Naive thymus-derived CD4-positive, alpha-beta T cell (primary cell): ENCODE data around the gene FBRSL1. TPM values are rescaled to one million over a fixed set of nuclear protein-coding genes. Genes with fewer than 3 reads are reported as not detected.

Experiments used
- ATAC-seq: fragments of 150-1000 bp; cut with Tn5 transposase; 2 replicates; pipeline ENCODE4 v1.10.0; 2021; ENCODE audit warnings: mild to moderate bottlenecking, moderate library complexity
- CTCF ChIA-PET: fragments of 350-600 bp; sonication (Branson Sonifier 250); formaldehyde crosslinking; loops from one replicate; lab custom pipeline; 2021; ENCODE audit warnings: antibody characterized with exemption; lab: Charles Lee
- POLR2A ChIA-PET: fragments of 350-600 bp; sonication (Branson Sonifier 250); formaldehyde crosslinking; loops from one replicate; lab custom pipeline; 2021; ENCODE audit warnings: antibody characterized with exemption, inconsistent platforms; lab: Charles Lee
- DNase-seq, 9 donors: peaks; one replicate each; pipeline versions ENCODE4 v3.0.0 to v3.0.0-alpha.2; 2020 to 2022; ENCODE audit warnings: mixed read lengths in 1 of 9
- H3K27ac ChIP-seq: one replicate; pipeline ENCODE4 v1.7.0; 2013; ENCODE audit warnings: mild to moderate bottlenecking, low read depth, low read length, moderate library complexity
- H3K27me3 ChIP-seq, 2 donors: one replicate each; pipeline ENCODE4 v1.7.0; 2013; ENCODE audit warnings: low read length in 2 of 2, mild to moderate bottlenecking in 2 of 2, moderate library complexity in 2 of 2; ENCODE audit not compliant: control insufficient read depth in 2 of 2, insufficient read depth in 2 of 2
- H3K36me3 ChIP-seq, 3 experiments: 1 replicate in 2 of 3; 2 replicates in 1 of 3; pipeline ENCODE4 v1.7.0; 2013; ENCODE audit warnings: low read length in 3 of 3, mild to moderate bottlenecking in 3 of 3, moderate library complexity in 1 of 3; ENCODE audit not compliant: insufficient read depth in 3 of 3, control insufficient read depth in 2 of 3
- H3K4me1 ChIP-seq, 2 donors: one replicate each; pipeline ENCODE4 v1.7.0; 2013; ENCODE audit warnings: low read length in 2 of 2, mild to moderate bottlenecking in 2 of 2, moderate library complexity in 1 of 2; ENCODE audit not compliant: control insufficient read depth in 2 of 2, insufficient read depth in 2 of 2
- H3K4me3 ChIP-seq: 2 replicates; pipeline ENCODE4 v1.7.0; 2013; ENCODE audit warnings: mild to moderate bottlenecking, low read length
- H3K9me3 ChIP-seq, 3 experiments: 1 replicate in 2 of 3; 2 replicates in 1 of 3; pipeline ENCODE4 v1.7.0; 2013; ENCODE audit warnings: low read length in 3 of 3; ENCODE audit not compliant: control insufficient read depth in 2 of 3
- H3K27ac Mint-ChIP-seq, 9 donors: one replicate each; pipeline ENCODE4 v1.8.0; 2020 to 2022; ENCODE audit warnings: mixed read lengths in 9 of 9, mild to moderate bottlenecking in 8 of 9, moderate library complexity in 5 of 9, inconsistent platforms in 2 of 9
- H3K27me3 Mint-ChIP-seq, 5 donors: one replicate each; pipeline ENCODE4 v1.8.0; 2021 to 2022; ENCODE audit warnings: mixed read lengths in 5 of 5, mild to moderate bottlenecking in 1 of 5
- H3K36me3 Mint-ChIP-seq, 5 donors: one replicate each; pipeline ENCODE4 v1.8.0; 2020 to 2022; ENCODE audit warnings: mixed read lengths in 5 of 5, mild to moderate bottlenecking in 3 of 5, inconsistent platforms in 1 of 5
- H3K4me1 Mint-ChIP-seq, 7 donors: one replicate each; pipeline ENCODE4 v1.8.0; 2020 to 2022; ENCODE audit warnings: mixed read lengths in 7 of 7, mild to moderate bottlenecking in 3 of 7, inconsistent platforms in 1 of 7
- H3K4me3 Mint-ChIP-seq, 10 donors: one replicate each; pipeline ENCODE4 v1.8.0; 2020 to 2022; ENCODE audit warnings: mild to moderate bottlenecking in 10 of 10, mixed read lengths in 10 of 10, moderate library complexity in 6 of 10, inconsistent platforms in 2 of 10
- H3K9me3 Mint-ChIP-seq, 11 donors: one replicate each; pipeline ENCODE4 v1.8.0; 2020 to 2022; ENCODE audit warnings: mixed read lengths in 11 of 11, mild to moderate bottlenecking in 4 of 11, inconsistent platforms in 1 of 11, moderate library complexity in 1 of 11
- intact Hi-C, 2 donors: fragments of 100-400 bp; cut with micrococcal nuclease; formaldehyde crosslinking; loops; one replicate each; pipeline ENCODE4 v1.15.1; 2023
- polyA plus RNA-seq, 2 donors: library from polyadenylated mRNA; unstranded; fragments of 300-500 nt; fragmentation: Illumina TruSeq; gene quantifications; one replicate each; pipeline ENCODE4 v1.2.3, GENCODE V29; 2021
- total RNA-seq, 6 experiments: library from RNA in 5 of 6; stranded (reverse) in 5 of 6; gene quantifications; 1 replicate in 5 of 6; 2 replicates in 1 of 6; pipeline ENCODE4 v1.2.3 and lab custom pipeline; 2021 to 2026

Gene FBRSL1
- total and polyA plus RNA-seq, 7 experiments from 2014 or later = 0.77 to 105 (median 90.9) TPM

- Histone ChIP-seq H3K4me1 (peaks cover 11 to 28% of the 10 kb centered on the region in 2 donors), H3K27me3 (no peaks in the 10 kb centered on the region), H3K27ac (no peak overlapping the region), H3K36me3 (peaks cover 0 to 10% (median 0%) of the 10 kb centered on the region in 3 experiments), H3K4me3 (no peak overlapping the region), H3K9me3 (no peaks in the 10 kb centered on the region)
- H3K4me1 Mint-ChIP-seq = peaks cover 20 to 70% (median 55%) of the 10 kb centered on the region in 7 donors
- no peak overlapping the region for H3K27ac Mint-ChIP-seq
- ATAC-seq = no peak
- ChIA-PET POLR2A (no interaction called here), CTCF (no interaction called here)
- H3K27me3 Mint-ChIP-seq = no peaks in the 10 kb centered on the region
- no peaks in the 10 kb centered on the region for H3K36me3 Mint-ChIP-seq
- peak overlapping the region in 1 of 10 donors; percentile 74 for H3K4me3 Mint-ChIP-seq
- H3K9me3 Mint-ChIP-seq = peaks cover 0 to 4% (median 0%) of the 10 kb centered on the region in 11 donors
- no peak for DNase-seq
- intact Hi-C loops = no loop called here
Measured at GRCh38 chr12:132498931-132499330, 9.0 kb downstream of the FBRSL1 start.

- intact Hi-C loops = no loop called here
- ATAC-seq = peak; percentile 6
- H3K36me3 Mint-ChIP-seq = no peaks in the 10 kb centered on the region
- H3K4me1 Mint-ChIP-seq = peaks cover 19 to 69% (median 50%) of the 10 kb centered on the region in 7 donors
- H3K27me3 Mint-ChIP-seq = no peaks in the 10 kb centered on the region
- H3K9me3 Mint-ChIP-seq = peaks cover 0 to 4% (median 0%) of the 10 kb centered on the region in 11 donors
- H3K4me1 ChIP-seq = peaks cover 4 to 15% of the 10 kb centered on the region in 2 donors
- H3K9me3 ChIP-seq = no peaks in the 10 kb centered on the region
- POLR2A ChIA-PET = interaction anchor here (0.7 kb wide), 1 partner anchor 374 kb away, joined by 3 read pairs; no protein-coding TSS in a partner anchor
- no peak for DNase-seq
- peaks cover 0 to 3% (median 0%) of the 10 kb centered on the region in 3 experiments for H3K36me3 ChIP-seq
- H3K4me3 Mint-ChIP-seq = peak overlapping the region in 2 of 10 donors; percentile 34 to 74
- no peaks in the 10 kb centered on the region for H3K27me3 ChIP-seq
- H3K27ac ChIP-seq = no peak overlapping the region
- CTCF ChIA-PET = no interaction called here
- no peak overlapping the region for H3K4me3 ChIP-seq
- H3K27ac Mint-ChIP-seq = peak overlapping the region in 4 of 9 donors; percentile 23 to 60 (median 34)
Measured at GRCh38 chr12:132500142-132500855, 10.3 kb downstream of the FBRSL1 start.

GRCh38 chr12:132500856-132501180 is 10.9 kb downstream of the FBRSL1 start:
- Mint-ChIP-seq H3K27ac (peak overlapping the region in 2 of 9 donors; percentile 23 to 60), H3K4me3 (peak overlapping the region in 2 of 10 donors; percentile 16 to 74), H3K27me3 (no peaks in the 10 kb centered on the region), H3K9me3 (peaks cover 0 to 4% (median 0%) of the 10 kb centered on the region in 11 donors), H3K4me1 (peaks cover 22 to 73% (median 54%) of the 10 kb centered on the region in 7 donors), H3K36me3 (no peaks in the 10 kb centered on the region)
- intact Hi-C loops = no loop called here
- H3K4me3 ChIP-seq = no peak overlapping the region
- no peak overlapping the region for H3K27ac ChIP-seq
- peaks cover 0 to 3% (median 0%) of the 10 kb centered on the region in 3 experiments for H3K36me3 ChIP-seq
- POLR2A ChIA-PET = no interaction called here
- no peaks in the 10 kb centered on the region for H3K9me3 ChIP-seq
- DNase-seq = no peak
- CTCF ChIA-PET = no interaction called here
- H3K4me1 ChIP-seq = peaks cover 6 to 14% of the 10 kb centered on the region in 2 donors
- H3K27me3 ChIP-seq = no peaks in the 10 kb centered on the region
- no peak for ATAC-seq

- ChIA-PET POLR2A (no interaction called here), CTCF (no interaction called here)
- H3K4me1 ChIP-seq = peaks cover 10 to 19% of the 10 kb centered on the region in 2 donors
- peaks cover 0 to 3% (median 0%) of the 10 kb centered on the region in 3 experiments for H3K36me3 ChIP-seq
- Mint-ChIP-seq H3K36me3 (no peaks in the 10 kb centered on the region), H3K9me3 (peaks cover 0 to 4% (median 0%) of the 10 kb centered on the region in 11 donors), H3K27ac (peak overlapping the region in 6 of 9 donors; percentile 13 to 84 (median 64)), H3K4me3 (peak overlapping the region in 4 of 10 donors; percentile 4 to 55 (median 26)), H3K4me1 (peaks cover 24 to 75% (median 55%) of the 10 kb centered on the region in 7 donors), H3K27me3 (no peaks in the 10 kb centered on the region)
- intact Hi-C loops = no loop called here
- no peak for ATAC-seq
- no peaks in the 10 kb centered on the region for H3K9me3 ChIP-seq
- H3K27me3 ChIP-seq = no peaks in the 10 kb centered on the region
- DNase-seq = no peak
- no peak overlapping the region for H3K27ac ChIP-seq
- H3K4me3 ChIP-seq = no peak overlapping the region
Measured at GRCh38 chr12:132501204-132501940, 11.4 kb downstream of the FBRSL1 start.

GRCh38 chr12:132502149-132502881 is 12.4 kb downstream of the FBRSL1 start:
- ChIA-PET CTCF (no interaction called here), POLR2A (no interaction called here)
- H3K27me3 Mint-ChIP-seq = no peaks in the 10 kb centered on the region
- Histone ChIP-seq H3K4me3 (no peak overlapping the region), H3K36me3 (peaks cover 0 to 3% (median 0%) of the 10 kb centered on the region in 3 experiments), H3K27ac (peak overlapping the region; percentile 18), H3K27me3 (no peaks in the 10 kb centered on the region), H3K9me3 (no peaks in the 10 kb centered on the region), H3K4me1 (peaks cover 10 to 28% of the 10 kb centered on the region in 2 donors)
- ATAC-seq (no peak), DNase-seq (no peak)
- H3K9me3 Mint-ChIP-seq = peaks cover 0 to 4% (median 0%) of the 10 kb centered on the region in 11 donors
- H3K36me3 Mint-ChIP-seq = no peaks in the 10 kb centered on the region
- peaks cover 30 to 76% (median 55%) of the 10 kb centered on the region in 7 donors for H3K4me1 Mint-ChIP-seq
- peak overlapping the region in 4 of 10 donors; percentile 4 to 55 (median 26) for H3K4me3 Mint-ChIP-seq
- H3K27ac Mint-ChIP-seq = peak overlapping the region in 6 of 9 donors; percentile 13 to 84 (median 64)
- intact Hi-C loops = no loop called here

- CTCF ChIA-PET = no interaction called here
- Histone ChIP-seq H3K27ac (no peak overlapping the region), H3K27me3 (no peaks in the 10 kb centered on the region), H3K36me3 (peaks cover 0 to 3% (median 0%) of the 10 kb centered on the region in 3 experiments), H3K9me3 (no peaks in the 10 kb centered on the region), H3K4me3 (no peak overlapping the region), H3K4me1 (peaks cover 10 to 33% of the 10 kb centered on the region in 2 donors)
- DNase-seq = no peak
- peaks cover 30 to 74% (median 56%) of the 10 kb centered on the region in 7 donors for H3K4me1 Mint-ChIP-seq
- peak overlapping the region in 1 of 10 donors; percentile 21 for H3K4me3 Mint-ChIP-seq
- H3K27me3 Mint-ChIP-seq = no peaks in the 10 kb centered on the region
- POLR2A ChIA-PET = interaction anchor here (1.1 kb wide), 1 partner anchor 72 kb away, joined by 3 read pairs; no protein-coding TSS in a partner anchor
- H3K27ac Mint-ChIP-seq = peak overlapping the region in 2 of 9 donors; percentile 38 to 58
- no peak for ATAC-seq
- intact Hi-C loops = no loop called here
- peaks cover 0 to 4% (median 0%) of the 10 kb centered on the region in 11 donors for H3K9me3 Mint-ChIP-seq
- no peaks in the 10 kb centered on the region for H3K36me3 Mint-ChIP-seq
Measured at GRCh38 chr12:132502882-132503193, 12.9 kb downstream of the FBRSL1 start.
